Hematopoietic multipotent progenitor cell treated with erythropoietin and hydrocortisone succinate and interleukin-3 and kit ligand, for 4 days (in vitro differentiated cells): ENCODE results near the gene PTPRE.

Source experiments
- DNase-seq: peaks from one replicate; pipeline ENCODE4 v3.0.0-alpha.2; 2015

The PTPRE gene

DNA sequence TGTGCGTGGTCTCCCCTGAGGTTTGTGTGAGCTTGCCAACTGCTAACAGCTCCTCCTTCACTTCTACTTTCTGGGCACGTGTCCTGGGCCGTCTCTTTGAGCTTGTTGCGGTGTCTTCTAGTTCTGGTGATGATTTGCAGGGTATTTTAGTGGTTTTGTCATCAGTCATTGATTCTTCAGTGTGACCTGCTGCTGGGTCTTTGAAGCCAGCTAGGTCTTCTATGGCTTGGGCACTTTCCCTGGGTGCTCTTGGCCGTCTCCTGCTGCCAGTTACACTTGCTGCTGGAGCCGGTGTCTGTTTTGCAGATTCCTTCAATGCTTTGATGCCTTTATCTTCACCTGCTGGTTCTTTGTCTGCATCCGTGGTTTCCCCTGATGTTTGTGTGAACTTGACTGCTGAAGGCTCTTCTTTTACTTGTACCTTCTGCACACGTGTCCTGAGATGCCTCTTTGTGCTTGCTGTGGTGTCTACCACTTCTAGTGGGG lies 196.4 kb downstream of the PTPRE start:
- DNase-seq: no peak

DNA sequence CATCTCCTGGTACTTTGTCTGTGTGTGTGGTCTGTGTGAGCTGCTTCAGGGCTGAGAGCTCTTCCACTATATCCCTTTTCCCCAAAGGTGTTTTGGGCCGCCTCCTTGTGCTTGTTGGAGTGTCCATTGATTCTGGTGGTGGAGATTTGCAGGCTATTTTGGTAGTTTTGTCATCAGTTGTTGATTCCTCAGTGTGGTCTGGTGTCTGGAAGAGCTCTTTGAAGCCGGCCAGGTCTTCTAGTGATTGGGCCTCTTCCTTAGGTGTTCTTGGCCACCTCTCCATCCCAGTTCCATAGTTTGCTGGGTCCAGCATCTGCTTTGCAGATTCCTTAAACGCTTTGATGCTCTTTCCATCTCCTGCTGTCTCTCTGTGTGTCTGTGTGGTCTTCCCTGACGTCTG lies 198.5 kb downstream of the PTPRE start:
- DNase-seq: no peak

- no peak for DNase-seq
Measured at GRCh38 chr10:128109707-128110106, 202.8 kb downstream of the PTPRE start.

DNA sequence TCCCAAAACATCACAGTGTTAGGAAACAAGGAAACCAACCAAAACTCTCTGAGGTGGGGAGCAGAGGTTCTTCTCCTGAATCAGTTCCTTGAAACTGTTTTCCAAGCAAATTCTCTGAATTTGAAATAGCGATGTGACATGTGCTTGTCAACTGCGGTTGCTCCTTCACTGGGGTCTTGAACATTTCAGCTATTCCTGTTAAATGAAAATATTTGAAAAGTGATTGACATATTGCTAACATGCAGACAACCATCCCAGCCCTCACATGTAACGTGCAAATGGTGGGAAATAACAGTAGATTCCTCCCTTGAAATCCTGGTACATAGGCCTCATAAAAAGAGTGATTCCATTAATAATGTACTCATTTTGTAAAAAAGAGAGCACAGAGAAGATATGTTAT lies 203.4 kb downstream of the PTPRE start:
- DNase-seq: no peak

- DNase-seq: no peak
Measured at GRCh38 chr10:128111696-128112095, 204.8 kb downstream of the PTPRE start.

- no peak for DNase-seq
Measured at GRCh38 chr10:128113026-128113425, 206.1 kb downstream of the PTPRE start.

DNA sequence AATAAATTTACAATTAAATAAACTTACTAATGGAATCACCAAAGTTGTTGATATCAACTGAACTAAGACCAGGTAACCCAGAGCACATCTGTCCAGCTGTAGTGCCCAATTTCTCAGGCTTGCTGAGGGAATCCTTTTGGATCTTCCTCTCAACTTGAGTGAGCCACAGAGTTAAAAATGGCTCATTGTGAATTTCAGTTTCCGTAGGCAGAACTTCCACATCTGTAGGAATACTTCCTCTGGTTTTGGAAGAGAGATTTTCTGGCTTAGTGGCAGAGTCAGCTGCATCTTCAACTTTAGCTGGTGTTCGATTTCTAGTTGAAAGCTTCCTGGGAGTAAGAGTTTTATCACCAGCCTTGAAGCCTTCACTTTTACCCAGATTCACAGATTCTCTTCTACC lies 208.0 kb downstream of the PTPRE start:
- no peak for DNase-seq

DNA sequence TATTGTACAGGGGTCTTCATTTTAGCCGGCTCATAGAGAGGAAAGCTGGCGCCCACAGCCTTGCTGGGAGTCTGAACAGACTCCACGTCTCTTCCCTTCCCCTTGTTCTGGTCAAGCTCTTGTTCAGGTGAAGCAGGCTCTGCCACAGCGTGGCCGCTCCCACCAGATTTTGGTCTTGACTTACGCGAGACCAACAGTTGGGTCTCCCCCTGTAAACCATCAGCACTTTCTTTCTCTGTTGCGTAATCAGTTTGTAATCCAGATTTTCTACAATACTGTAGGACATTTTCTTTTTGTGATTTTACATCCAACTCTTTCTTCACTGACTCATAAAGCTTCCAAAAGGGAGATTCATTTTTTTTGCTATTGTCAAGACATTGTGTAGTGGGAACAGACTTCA lies 208.5 kb downstream of the PTPRE start:
- no peak for DNase-seq

- DNase-seq: no peak
Measured at GRCh38 chr10:128116187-128116586, 209.3 kb downstream of the PTPRE start.

DNA sequence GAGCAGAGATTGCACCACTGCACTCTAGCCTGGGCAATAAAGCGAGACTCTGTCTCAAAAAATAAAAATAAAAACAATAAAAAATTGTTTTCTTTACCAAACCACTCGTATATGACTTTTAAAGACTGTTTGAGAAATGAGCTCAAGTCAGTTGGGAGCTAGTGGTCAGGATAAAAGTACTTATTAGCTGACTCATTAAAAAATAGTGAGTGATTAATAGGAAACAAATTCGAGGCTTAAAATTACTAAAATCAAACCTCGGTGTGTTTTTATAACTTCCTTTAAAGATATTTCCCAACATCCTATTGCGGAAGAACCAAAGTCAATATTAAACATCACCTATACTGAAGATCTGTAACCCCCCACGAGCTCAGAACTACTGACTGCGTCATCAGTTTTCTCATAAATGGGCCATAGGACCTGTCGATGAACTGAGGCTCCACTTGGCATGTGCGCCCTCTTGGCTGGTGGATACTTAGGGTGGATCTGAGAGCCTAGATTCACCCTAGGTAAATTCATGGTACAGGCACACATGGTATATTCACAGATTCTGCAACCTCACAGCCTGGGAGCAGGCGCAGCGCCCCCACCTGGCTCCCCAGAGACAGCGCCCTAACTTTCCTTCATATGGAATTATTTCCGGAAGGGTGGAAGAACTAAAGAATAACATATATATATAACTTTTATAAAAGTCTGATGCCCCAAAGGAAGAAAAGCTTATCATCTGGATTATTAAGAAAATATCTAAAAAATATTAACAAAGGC lies 210.1 kb downstream of the PTPRE start:
- DNase-seq: no peak

DNA sequence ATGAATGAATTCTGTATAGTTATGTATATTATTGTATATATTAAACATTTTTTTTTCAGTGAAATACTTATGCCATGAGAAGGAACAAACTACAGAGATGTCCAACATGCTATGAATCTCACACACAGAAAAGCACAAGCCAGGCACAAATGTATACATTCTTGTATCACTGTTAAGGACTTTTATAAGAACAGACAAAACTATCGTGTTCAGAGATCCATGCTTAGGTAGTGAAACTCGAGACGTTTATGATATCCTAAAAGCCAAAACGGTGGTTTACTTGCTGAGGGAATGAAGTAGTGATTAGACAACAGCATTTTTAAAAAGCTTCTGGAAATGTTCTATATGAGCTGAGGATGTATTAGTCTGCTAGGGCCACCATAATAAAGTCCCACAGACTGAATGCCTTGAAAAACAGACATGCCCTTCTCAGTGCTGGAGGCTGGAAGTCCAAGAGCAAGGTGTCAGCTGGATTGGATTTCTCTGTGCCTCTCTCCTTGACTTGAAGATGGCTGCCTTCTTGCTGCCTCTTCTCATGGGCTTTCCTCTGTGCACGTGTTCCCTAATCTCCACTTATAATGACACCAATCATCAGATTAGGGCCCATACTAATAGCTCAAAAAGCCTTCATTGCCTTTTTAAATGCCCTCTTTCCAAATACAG lies 215.0 kb downstream of the PTPRE start:
- no peak for DNase-seq

DNA sequence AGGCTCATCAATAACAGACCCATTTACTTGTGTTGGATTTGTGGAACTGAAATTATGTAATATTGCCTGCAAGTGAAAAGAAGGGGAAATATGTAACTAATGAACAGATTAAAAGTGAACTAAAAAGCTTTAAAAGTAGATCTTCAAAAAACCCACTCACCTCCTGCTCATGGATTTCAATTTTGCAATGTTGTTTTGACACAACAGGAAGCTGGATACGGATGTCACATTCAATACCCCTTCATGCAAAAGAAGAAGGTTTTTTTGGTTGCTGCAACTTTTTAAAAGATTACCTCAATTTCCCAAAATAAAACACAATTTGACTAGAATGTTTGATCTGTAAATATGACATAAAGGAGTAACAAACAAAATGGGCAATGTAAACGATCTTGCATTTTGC lies 216.0 kb downstream of the PTPRE start:
- peak; percentile 14 for DNase-seq

DNA sequence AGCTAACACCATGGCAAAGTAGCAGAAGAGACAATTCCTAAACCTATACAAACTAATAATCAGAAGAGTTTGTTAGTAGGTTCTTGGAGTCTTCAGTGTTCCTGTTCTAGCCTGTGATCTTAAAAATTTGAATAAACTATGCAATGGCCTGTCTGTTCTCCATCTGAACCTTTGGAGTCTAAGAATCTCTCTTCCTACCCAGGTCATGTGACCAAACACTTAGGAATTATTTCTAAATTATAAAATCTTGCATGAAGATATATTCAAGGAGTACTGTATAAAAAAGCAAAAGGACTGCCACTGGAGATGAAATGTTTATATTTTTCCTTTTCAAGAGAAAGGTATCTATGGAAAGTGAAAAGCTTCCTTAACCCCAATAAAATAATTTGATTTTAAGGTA lies 216.9 kb downstream of the PTPRE start:
- no peak for DNase-seq

DNA sequence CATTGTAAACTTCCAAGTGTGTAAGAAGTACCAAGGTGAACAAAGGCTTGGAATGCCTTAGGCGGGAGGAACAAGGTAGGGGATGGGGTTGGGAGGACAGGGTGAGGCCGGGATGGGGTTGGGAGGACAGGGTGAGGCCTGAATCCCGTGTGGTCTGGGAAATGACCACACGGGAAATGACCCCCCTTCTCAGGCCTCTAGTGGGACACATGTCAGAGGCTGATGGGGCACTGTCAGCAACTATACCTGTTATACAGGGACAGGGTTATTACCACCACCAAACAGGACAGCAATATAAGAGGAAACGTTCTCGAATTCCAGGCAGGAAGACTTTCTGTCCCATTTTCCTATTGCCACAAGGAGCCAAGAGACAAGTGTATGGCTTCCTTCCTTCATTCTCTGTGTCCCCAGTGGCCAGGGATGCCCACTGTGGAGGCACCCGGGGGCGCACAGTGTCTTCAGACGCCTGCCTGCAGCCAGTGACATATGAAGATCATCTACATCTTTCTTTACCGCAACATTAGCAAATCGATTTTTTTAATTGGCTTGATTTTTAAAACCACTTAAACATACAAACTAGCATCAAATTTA lies 218.0 kb downstream of the PTPRE start:
- DNase-seq: peak; percentile 36

DNA sequence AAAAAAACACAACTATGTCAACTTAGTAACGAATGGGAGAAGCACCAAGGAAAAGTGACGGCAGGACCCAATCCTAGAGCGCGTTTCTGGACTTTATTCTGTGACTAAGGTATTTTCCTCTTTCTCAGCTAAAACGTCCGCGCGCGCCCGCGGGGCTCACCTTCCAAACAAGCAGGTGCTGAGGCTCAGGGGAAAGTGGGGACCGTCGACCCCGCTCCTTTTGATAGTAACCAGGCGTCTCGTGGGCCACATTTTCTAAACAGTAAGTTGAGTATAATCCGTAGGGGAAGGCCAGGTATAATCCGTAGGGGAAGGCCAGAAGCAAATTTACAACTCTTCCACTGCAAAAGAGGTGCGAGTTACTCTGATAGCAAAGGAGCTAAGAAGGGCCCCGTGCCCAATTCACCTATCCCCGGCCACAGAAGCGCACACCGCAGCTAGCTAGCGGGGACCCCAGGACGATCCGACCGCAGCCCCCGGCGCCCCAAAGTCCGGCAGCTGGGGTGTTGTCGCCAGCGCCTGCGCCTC lies 218.6 kb downstream of the PTPRE start:
- DNase-seq: peak; percentile 41

DNA sequence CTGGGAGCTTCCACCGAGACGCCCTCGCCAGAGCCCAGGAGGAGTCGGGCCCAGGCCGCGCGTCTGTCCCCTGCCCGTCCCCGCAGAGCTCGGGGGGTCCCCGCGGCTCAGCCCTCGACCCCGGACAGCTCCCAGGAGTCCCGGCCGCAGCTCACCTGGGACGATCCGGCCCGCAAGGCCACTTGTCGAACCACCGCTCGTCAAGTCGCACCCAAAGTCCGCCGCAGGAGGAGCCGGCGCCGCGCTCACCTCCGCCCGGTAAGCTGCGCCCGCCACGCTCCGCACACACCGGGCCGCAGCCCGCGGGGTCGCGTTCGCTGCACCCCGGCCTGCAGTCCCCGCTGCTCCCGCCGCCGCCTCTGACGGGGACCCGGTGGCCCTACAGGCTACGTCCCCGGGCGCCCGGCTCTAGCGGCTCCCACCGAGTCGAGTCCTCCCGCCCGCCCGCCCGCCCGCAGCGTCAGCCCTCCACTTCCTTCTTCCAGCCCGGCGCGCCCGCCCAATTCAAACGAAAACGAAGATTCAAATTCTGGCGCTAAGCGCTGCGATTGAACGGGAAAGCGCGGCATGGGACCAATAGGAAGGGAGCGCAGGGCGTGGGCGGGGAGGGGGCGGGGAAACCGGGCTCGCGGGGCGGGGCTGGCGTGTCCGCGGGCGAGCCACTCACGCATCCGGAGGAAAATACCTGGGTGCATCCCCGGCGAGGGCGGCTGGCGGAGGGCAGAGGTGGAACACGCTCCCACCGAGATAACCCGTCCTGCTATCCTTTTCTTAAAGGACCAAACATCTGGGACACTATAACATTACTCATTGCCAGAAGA lies 219.3 kb downstream of the PTPRE start, which contains the start of gene MKI67:
MKI67 (minus strand) TSS at position 480 of the 821 bp plus-strand sequence. CDS start 756 bp downstream, outside the sequence.
- peak; percentile 98 for DNase-seq

- no peak for DNase-seq
Measured at GRCh38 chr10:128128582-128128981, 221.7 kb downstream of the PTPRE start.

DNA sequence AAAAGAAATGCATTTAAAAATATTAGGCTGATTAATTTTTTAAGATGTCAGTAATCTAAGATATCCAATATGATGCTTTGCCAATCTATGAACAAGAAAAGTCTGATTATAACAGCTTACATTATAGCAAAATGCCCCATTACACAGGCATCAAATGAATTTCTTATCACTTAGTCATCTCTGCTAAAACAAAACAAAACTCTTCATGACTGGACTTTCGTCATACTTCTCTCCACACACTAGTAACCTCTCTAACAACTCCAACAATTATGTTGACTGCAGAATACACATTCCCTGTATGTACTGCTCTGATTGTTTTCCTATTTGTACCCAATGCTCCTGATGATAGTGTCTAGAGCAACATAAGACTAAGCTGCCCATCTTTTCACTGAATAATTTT lies 223.1 kb downstream of the PTPRE start:
- no peak for DNase-seq
